ENCODE measurements around the gene NUP54.

Gene NUP54

GRCh38 chr4:76147454-76148141 is 599 bp downstream of the NUP54 start:
- Histone ChIP-seq H3K4me1 (ENCODE audit: control insufficient read depth, insufficient read depth, low read length) (peaks cover 14% of the 10 kb centered on the region), H3K4me3 (ENCODE audit: low read depth, low read length) (peak overlapping the region; percentile 94), H3K36me3 (ENCODE audit: control insufficient read depth, insufficient read depth, low read length) (peaks cover 19% of the 10 kb centered on the region), H3K9ac (ENCODE audit: low read depth, low read length) (peak overlapping the region; percentile 98), H3K27me3 (ENCODE audit: control insufficient read depth, insufficient read depth, low read length) (no peaks in the 10 kb centered on the region), H3K9me3 (ENCODE audit: control insufficient read depth, insufficient read depth, low read length) (no peaks in the 10 kb centered on the region), H3K27ac (ENCODE audit: low read depth, low read length) (peak overlapping the region; percentile 99)

DNA sequence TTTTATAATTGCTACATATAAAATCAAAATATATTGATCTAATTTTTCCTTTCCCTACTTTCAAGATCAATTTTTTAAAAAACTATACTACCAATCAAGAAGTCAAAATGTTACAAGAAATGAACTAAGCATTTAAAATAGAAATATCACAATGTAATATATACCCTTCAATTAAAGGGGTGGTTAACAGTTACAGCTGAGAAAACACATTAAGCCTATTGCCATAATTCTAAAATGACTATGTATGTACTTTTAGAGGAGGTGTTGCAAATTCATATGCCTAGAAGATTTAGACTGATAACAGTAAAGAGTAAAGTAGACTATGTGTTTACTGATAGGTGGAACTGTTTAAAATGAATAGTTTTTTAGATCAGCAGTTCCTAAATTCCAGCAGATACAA is 3.7 kb downstream of the NUP54 start:
- Histone ChIP-seq H3K9ac (ENCODE audit: low read depth, low read length) (no peak overlapping the region), H3K4me3 (ENCODE audit: low read depth, low read length) (no peak overlapping the region), H3K27me3 (ENCODE audit: control insufficient read depth, insufficient read depth, low read length) (no peaks in the 10 kb centered on the region), H3K9me3 (ENCODE audit: control insufficient read depth, insufficient read depth, low read length) (no peaks in the 10 kb centered on the region), H3K4me1 (ENCODE audit: control insufficient read depth, insufficient read depth, low read length) (peaks cover 14% of the 10 kb centered on the region), H3K36me3 (ENCODE audit: control insufficient read depth, insufficient read depth, low read length) (peaks cover 50% of the 10 kb centered on the region), H3K27ac (ENCODE audit: low read depth, low read length) (no peak overlapping the region)

GRCh38 chr4:76141241-76141640 is 7.0 kb downstream of the NUP54 start:
- H3K27ac ChIP-seq (ENCODE audit: low read depth, low read length): no peak overlapping the region
- no peak overlapping the region for H3K9ac ChIP-seq (ENCODE audit: low read depth, low read length)
- H3K4me1 ChIP-seq (ENCODE audit: control insufficient read depth, insufficient read depth, low read length): peaks cover 11% of the 10 kb centered on the region
- no peaks in the 10 kb centered on the region for H3K27me3 ChIP-seq (ENCODE audit: control insufficient read depth, insufficient read depth, low read length)
- no peak overlapping the region for H3K4me3 ChIP-seq (ENCODE audit: low read depth, low read length)
- H3K36me3 ChIP-seq (ENCODE audit: control insufficient read depth, insufficient read depth, low read length): peaks cover 82% of the 10 kb centered on the region
- no peaks in the 10 kb centered on the region for H3K9me3 ChIP-seq (ENCODE audit: control insufficient read depth, insufficient read depth, low read length)

DNA sequence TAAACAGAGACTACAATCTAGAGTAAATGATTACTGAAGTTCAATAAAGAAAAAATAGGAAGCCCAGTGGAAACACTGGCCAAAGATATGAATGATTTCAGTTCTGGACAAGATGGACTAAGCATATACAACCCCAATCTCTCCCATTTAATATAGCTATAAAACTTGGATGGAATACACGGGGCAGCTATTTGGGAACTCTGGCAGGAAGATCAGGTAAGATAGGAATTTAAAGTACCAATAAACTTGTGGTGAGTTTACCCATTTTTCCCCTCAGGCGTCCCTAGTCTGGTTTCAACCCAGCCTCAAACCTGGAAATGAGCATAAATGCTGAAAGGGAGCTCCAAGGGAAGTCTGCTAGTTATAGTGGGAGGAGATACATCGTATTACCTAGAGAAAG is 20.4 kb downstream of the NUP54 start:
- H3K36me3 ChIP-seq (ENCODE audit: control insufficient read depth, insufficient read depth, low read length): peaks cover 89% of the 10 kb centered on the region
- no peak overlapping the region for H3K27ac ChIP-seq (ENCODE audit: low read depth, low read length)
- H3K4me3 ChIP-seq (ENCODE audit: low read depth, low read length): no peak overlapping the region

GRCh38 chr4:76125816-76126215 is 22.4 kb downstream of the NUP54 start:
- Histone ChIP-seq H3K9me3 (ENCODE audit: control insufficient read depth, insufficient read depth, low read length) (no peaks in the 10 kb centered on the region), H3K4me1 (ENCODE audit: control insufficient read depth, insufficient read depth, low read length) (no peaks in the 10 kb centered on the region), H3K27me3 (ENCODE audit: control insufficient read depth, insufficient read depth, low read length) (no peaks in the 10 kb centered on the region), H3K36me3 (ENCODE audit: control insufficient read depth, insufficient read depth, low read length) (peaks cover 89% of the 10 kb centered on the region), H3K27ac (ENCODE audit: low read depth, low read length) (no peak overlapping the region), H3K9ac (ENCODE audit: low read depth, low read length) (no peak overlapping the region), H3K4me3 (ENCODE audit: low read depth, low read length) (no peak overlapping the region)

More for the DNA sequence above, 20.4 kb downstream of the NUP54 start:
- Histone ChIP-seq H3K4me1 (ENCODE audit: control insufficient read depth, insufficient read depth, low read length) (no peaks in the 10 kb centered on the region), H3K9ac (ENCODE audit: low read depth, low read length) (no peak overlapping the region), H3K27me3 (ENCODE audit: control insufficient read depth, insufficient read depth, low read length) (no peaks in the 10 kb centered on the region), H3K9me3 (ENCODE audit: control insufficient read depth, insufficient read depth, low read length) (no peaks in the 10 kb centered on the region)

DNA sequence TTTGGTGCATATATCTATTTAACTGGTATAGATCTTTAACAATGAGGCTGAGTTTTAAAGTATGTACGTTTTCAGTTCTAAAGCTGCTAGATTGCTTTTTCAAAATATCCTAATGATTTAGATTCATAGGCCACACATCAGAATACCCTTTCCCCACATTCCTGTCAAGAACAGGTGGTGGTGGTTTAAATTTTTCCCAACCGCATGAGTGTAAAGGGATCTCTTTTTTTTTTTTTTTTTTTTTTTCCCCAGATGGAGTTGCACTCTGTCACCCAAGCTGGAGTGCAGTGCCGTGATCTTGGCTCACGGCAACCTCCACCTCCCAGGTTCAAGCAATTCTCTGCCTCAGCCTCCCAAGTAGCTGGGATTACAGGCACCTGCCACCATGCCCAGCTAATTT is 28.0 kb downstream of the NUP54 start:
- Histone ChIP-seq H3K4me1 (ENCODE audit: control insufficient read depth, insufficient read depth, low read length) (no peaks in the 10 kb centered on the region), H3K27ac (ENCODE audit: low read depth, low read length) (no peak overlapping the region), H3K27me3 (ENCODE audit: control insufficient read depth, insufficient read depth, low read length) (no peaks in the 10 kb centered on the region), H3K36me3 (ENCODE audit: control insufficient read depth, insufficient read depth, low read length) (peaks cover 96% of the 10 kb centered on the region), H3K9me3 (ENCODE audit: control insufficient read depth, insufficient read depth, low read length) (no peaks in the 10 kb centered on the region), H3K9ac (ENCODE audit: low read depth, low read length) (no peak overlapping the region), H3K4me3 (ENCODE audit: low read depth, low read length) (no peak overlapping the region)

- Histone ChIP-seq H3K9me3 (ENCODE audit: control insufficient read depth, insufficient read depth, low read length) (no peaks in the 10 kb centered on the region), H3K36me3 (ENCODE audit: control insufficient read depth, insufficient read depth, low read length) (peaks cover 94% of the 10 kb centered on the region), H3K27me3 (ENCODE audit: control insufficient read depth, insufficient read depth, low read length) (no peaks in the 10 kb centered on the region), H3K4me1 (ENCODE audit: control insufficient read depth, insufficient read depth, low read length) (no peaks in the 10 kb centered on the region), H3K9ac (ENCODE audit: low read depth, low read length) (no peak overlapping the region), H3K27ac (ENCODE audit: low read depth, low read length) (no peak overlapping the region), H3K4me3 (ENCODE audit: low read depth, low read length) (no peak overlapping the region)
Observed at GRCh38 chr4:76117536-76117935, 30.7 kb downstream of the NUP54 start.

GRCh38 chr4:76116821-76117220 is 31.4 kb downstream of the NUP54 start:
- H3K27ac ChIP-seq (ENCODE audit: low read depth, low read length): no peak overlapping the region
- no peaks in the 10 kb centered on the region for H3K27me3 ChIP-seq (ENCODE audit: control insufficient read depth, insufficient read depth, low read length)
- H3K4me3 ChIP-seq (ENCODE audit: low read depth, low read length): no peak overlapping the region
- no peak overlapping the region for H3K9ac ChIP-seq (ENCODE audit: low read depth, low read length)
- peaks cover 93% of the 10 kb centered on the region for H3K36me3 ChIP-seq (ENCODE audit: control insufficient read depth, insufficient read depth, low read length)
- no peaks in the 10 kb centered on the region for H3K4me1 ChIP-seq (ENCODE audit: control insufficient read depth, insufficient read depth, low read length)
- no peaks in the 10 kb centered on the region for H3K9me3 ChIP-seq (ENCODE audit: control insufficient read depth, insufficient read depth, low read length)

GRCh38 chr4:76108467-76109181 is 39.6 kb downstream of the NUP54 start:
- Histone ChIP-seq H3K9me3 (ENCODE audit: control insufficient read depth, insufficient read depth, low read length) (no peaks in the 10 kb centered on the region), H3K4me1 (ENCODE audit: control insufficient read depth, insufficient read depth, low read length) (no peaks in the 10 kb centered on the region; the same call in 1 of the 2 replicates), H3K36me3 (ENCODE audit: control insufficient read depth, insufficient read depth, low read length) (peaks cover 13% of the 10 kb centered on the region), H3K4me3 (ENCODE audit: low read depth, low read length) (no peak overlapping the region), H3K27me3 (ENCODE audit: control insufficient read depth, insufficient read depth, low read length) (peaks cover 13% of the 10 kb centered on the region), H3K9ac (ENCODE audit: low read depth, low read length) (no peak overlapping the region), H3K27ac (ENCODE audit: low read depth, low read length) (no peak overlapping the region)

GRCh38 chr4:76106442-76106841 is 41.8 kb downstream of the NUP54 start:
- peaks cover 13% of the 10 kb centered on the region for H3K27me3 ChIP-seq (ENCODE audit: control insufficient read depth, insufficient read depth, low read length)
- H3K9me3 ChIP-seq (ENCODE audit: control insufficient read depth, insufficient read depth, low read length): no peaks in the 10 kb centered on the region
- H3K4me3 ChIP-seq (ENCODE audit: low read depth, low read length): no peak overlapping the region
- no peak overlapping the region for H3K27ac ChIP-seq (ENCODE audit: low read depth, low read length)
- no peak overlapping the region for H3K9ac ChIP-seq (ENCODE audit: low read depth, low read length)
- no peaks in the 10 kb centered on the region; the same call in 1 of the 2 replicates for H3K4me1 ChIP-seq (ENCODE audit: control insufficient read depth, insufficient read depth, low read length)
- H3K36me3 ChIP-seq (ENCODE audit: control insufficient read depth, insufficient read depth, low read length): no peaks in the 10 kb centered on the region

DNA sequence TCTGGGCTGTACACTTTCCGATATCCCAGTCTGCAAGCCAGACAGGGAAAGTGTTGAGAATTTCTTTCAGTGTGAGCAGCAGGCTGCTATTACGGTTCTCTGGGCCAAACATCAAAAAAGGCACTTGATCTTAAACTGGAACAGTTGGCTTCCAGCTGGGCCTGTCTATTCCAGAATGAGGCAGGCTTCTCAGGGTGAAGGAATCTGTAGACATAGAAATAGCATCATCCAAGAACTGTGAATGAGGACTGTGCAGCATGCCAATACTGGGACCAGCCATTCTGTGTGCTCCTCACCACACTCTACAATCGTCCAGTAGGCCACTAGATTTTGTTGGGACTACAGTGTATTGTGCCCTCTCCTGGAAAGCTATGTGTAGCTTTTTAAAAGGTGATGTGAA is 42.5 kb downstream of the NUP54 start:
- Histone ChIP-seq H3K27me3 (ENCODE audit: control insufficient read depth, insufficient read depth, low read length) (peaks cover 13% of the 10 kb centered on the region), H3K9ac (ENCODE audit: low read depth, low read length) (no peak overlapping the region), H3K36me3 (ENCODE audit: control insufficient read depth, insufficient read depth, low read length) (no peaks in the 10 kb centered on the region), H3K27ac (ENCODE audit: low read depth, low read length) (no peak overlapping the region), H3K9me3 (ENCODE audit: control insufficient read depth, insufficient read depth, low read length) (no peaks in the 10 kb centered on the region), H3K4me1 (ENCODE audit: control insufficient read depth, insufficient read depth, low read length) (no peaks in the 10 kb centered on the region; the same call in 1 of the 2 replicates), H3K4me3 (ENCODE audit: low read depth, low read length) (no peak overlapping the region)

Measured in HUES48 (cell line).